ENCODE results near the gene DSEL. TPM values are rescaled to one million over a fixed set of nuclear protein-coding genes. Genes with fewer than 3 reads are reported as not detected.

Gene DSEL
- polyA plus RNA-seq, 6 donors from 2014 or later, result 0.11 to 0.45 (median 0.13) TPM; not detected in 1

- Mint-ChIP-seq H3K36me3 (no peaks in the 10 kb centered on the region), H3K9me3 (no peaks in the 10 kb centered on the region), H3K4me3 (peak overlapping the region; percentile 82 to 97 (median 93)), H3K4me1 (peaks cover 13 to 28% (median 20%) of the 10 kb centered on the region in 3 donors), H3K27ac (peak overlapping the region in 2 of 6 donors; percentile 57 to 80), H3K27me3 (peaks cover 6 to 25% (median 9%) of the 10 kb centered on the region in 3 donors)
- DNase-seq (peak; percentile 58), ATAC-seq (ENCODE audit: low read depth in 2 of 2) (peak; percentile 29 to 36)
Observed at GRCh38 chr18:67515942-67516538, 480 bp downstream of the DSEL start.

- Mint-ChIP-seq H3K27me3 (peaks cover 0 to 19% (median 5%) of the 10 kb centered on the region in 3 donors), H3K36me3 (no peaks in the 10 kb centered on the region), H3K4me3 (peak overlapping the region in 7 of 8 donors; percentile 82 to 97 (median 92)), H3K4me1 (peaks cover 13 to 28% (median 20%) of the 10 kb centered on the region in 3 donors), H3K27ac (peak overlapping the region in 1 of 6 donors; percentile 15), H3K9me3 (no peaks in the 10 kb centered on the region)
- DNase-seq (peak; percentile 5), ATAC-seq (ENCODE audit: low read depth in 2 of 2) (no peak)
Observed at GRCh38 chr18:67514901-67515540, 1.5 kb downstream of the DSEL start.

- H3K9me3 Mint-ChIP-seq, result no peaks in the 10 kb centered on the region
- peaks cover 0 to 13% (median 5%) of the 10 kb centered on the region in 3 donors for H3K27me3 Mint-ChIP-seq
- H3K4me3 Mint-ChIP-seq, result peak overlapping the region in 1 of 8 donors; percentile 82
- no peaks in the 10 kb centered on the region for H3K36me3 Mint-ChIP-seq
- ATAC-seq (ENCODE audit: low read depth in 2 of 2) (no peak), DNase-seq (no peak)
- H3K27ac Mint-ChIP-seq, result no peak overlapping the region
- H3K4me1 Mint-ChIP-seq, result peaks cover 13 to 28% (median 20%) of the 10 kb centered on the region in 3 donors
Observed at GRCh38 chr18:67514465-67514864, 2.1 kb downstream of the DSEL start.

- peak; percentile 4 for DNase-seq
Observed at GRCh38 chr18:67513280-67513679, 3.2 kb downstream of the DSEL start.

GRCh38 chr18:67511840-67512239 is 4.7 kb downstream of the DSEL start:
- ATAC-seq (ENCODE audit: low read depth in 2 of 2), result no peak
- no peak for DNase-seq
- Mint-ChIP-seq H3K27ac (no peak overlapping the region), H3K9me3 (no peaks in the 10 kb centered on the region), H3K36me3 (no peaks in the 10 kb centered on the region), H3K27me3 (peaks cover 0 to 5% (median under 1%) of the 10 kb centered on the region in 3 donors), H3K4me3 (no peak overlapping the region), H3K4me1 (peaks cover 2 to 14% (median 11%) of the 10 kb centered on the region in 3 donors)

More at GRCh38 chr18:67513280-67513679, 3.2 kb downstream of the DSEL start:
- H3K27ac Mint-ChIP-seq, result no peak overlapping the region
- no peak overlapping the region for H3K4me3 Mint-ChIP-seq
- H3K27me3 Mint-ChIP-seq, result peaks cover 0 to 11% (median 5%) of the 10 kb centered on the region in 3 donors
- no peaks in the 10 kb centered on the region for H3K9me3 Mint-ChIP-seq
- H3K36me3 Mint-ChIP-seq, result no peaks in the 10 kb centered on the region
- ATAC-seq (ENCODE audit: low read depth in 2 of 2), result no peak
- peaks cover 13 to 28% (median 20%) of the 10 kb centered on the region in 3 donors for H3K4me1 Mint-ChIP-seq

GRCh38 chr18:67510831-67511230 is 5.7 kb downstream of the DSEL start:
- no peaks in the 10 kb centered on the region for H3K36me3 Mint-ChIP-seq
- H3K4me1 Mint-ChIP-seq, result peaks cover 0 to 8% (median 7%) of the 10 kb centered on the region in 3 donors
- no peak overlapping the region for H3K27ac Mint-ChIP-seq
- ATAC-seq (ENCODE audit: low read depth in 2 of 2) (no peak), DNase-seq (no peak)
- no peaks in the 10 kb centered on the region for H3K9me3 Mint-ChIP-seq
- H3K27me3 Mint-ChIP-seq, result peaks cover 0 to 11% (median 0%) of the 10 kb centered on the region in 3 donors
- H3K4me3 Mint-ChIP-seq, result no peak overlapping the region

- no peaks in the 10 kb centered on the region for H3K9me3 Mint-ChIP-seq
- H3K36me3 Mint-ChIP-seq, result no peaks in the 10 kb centered on the region
- no peak for ATAC-seq (ENCODE audit: low read depth in 2 of 2)
- DNase-seq, result no peak
- no peaks in the 10 kb centered on the region for H3K4me1 Mint-ChIP-seq
- H3K27me3 Mint-ChIP-seq, result peaks cover 0 to 11% (median 0%) of the 10 kb centered on the region in 3 donors
- no peak overlapping the region for H3K27ac Mint-ChIP-seq
- H3K4me3 Mint-ChIP-seq, result no peak overlapping the region
Observed at GRCh38 chr18:67509741-67510391, 6.7 kb downstream of the DSEL start.

GRCh38 chr18:67508146-67508545 is 8.4 kb downstream of the DSEL start:
- Mint-ChIP-seq H3K9me3 (no peaks in the 10 kb centered on the region), H3K27me3 (peaks cover 0 to 11% (median 0%) of the 10 kb centered on the region in 3 donors), H3K4me3 (no peak overlapping the region), H3K36me3 (no peaks in the 10 kb centered on the region), H3K27ac (no peak overlapping the region), H3K4me1 (no peaks in the 10 kb centered on the region)
- ATAC-seq (ENCODE audit: low read depth in 2 of 2) (no peak), DNase-seq (no peak)

- Mint-ChIP-seq H3K4me3 (no peak overlapping the region), H3K4me1 (no peaks in the 10 kb centered on the region), H3K27me3 (peaks cover 0 to 11% (median 0%) of the 10 kb centered on the region in 3 donors), H3K36me3 (no peaks in the 10 kb centered on the region), H3K9me3 (no peaks in the 10 kb centered on the region), H3K27ac (no peak overlapping the region)
- DNase-seq (no peak), ATAC-seq (ENCODE audit: low read depth in 2 of 2) (no peak)
Observed at GRCh38 chr18:67504739-67505138, 11.8 kb downstream of the DSEL start.

- Mint-ChIP-seq H3K4me1 (no peaks in the 10 kb centered on the region), H3K9me3 (peaks cover 0 to 9% (median 0%) of the 10 kb centered on the region in 7 donors), H3K4me3 (no peak overlapping the region), H3K27ac (no peak overlapping the region), H3K36me3 (no peaks in the 10 kb centered on the region), H3K27me3 (peaks cover 0 to 19% (median 11%) of the 10 kb centered on the region in 3 donors)
- DNase-seq (no peak), ATAC-seq (ENCODE audit: low read depth in 2 of 2) (no peak)
Observed at GRCh38 chr18:67500522-67501205, 15.9 kb downstream of the DSEL start.

GRCh38 chr18:67496469-67496868 is 20.1 kb downstream of the DSEL start:
- DNase-seq, result no peak
- Mint-ChIP-seq H3K4me3 (no peak overlapping the region), H3K36me3 (no peaks in the 10 kb centered on the region), H3K4me1 (no peaks in the 10 kb centered on the region), H3K9me3 (peaks cover 0 to 9% (median 0%) of the 10 kb centered on the region in 7 donors), H3K27ac (no peak overlapping the region), H3K27me3 (peaks cover 9 to 28% (median 21%) of the 10 kb centered on the region in 3 donors)
- ATAC-seq (ENCODE audit: low read depth in 2 of 2), result no peak

GRCh38 chr18:67486534-67486933 is 30.0 kb downstream of the DSEL start:
- H3K9me3 Mint-ChIP-seq, result no peaks in the 10 kb centered on the region
- ATAC-seq (ENCODE audit: low read depth in 2 of 2), result no peak
- no peaks in the 10 kb centered on the region for H3K4me1 Mint-ChIP-seq
- no peak overlapping the region for H3K27ac Mint-ChIP-seq
- no peak overlapping the region for H3K4me3 Mint-ChIP-seq
- peaks cover 8 to 21% (median 14%) of the 10 kb centered on the region in 3 donors for H3K27me3 Mint-ChIP-seq
- no peaks in the 10 kb centered on the region for H3K36me3 Mint-ChIP-seq
- DNase-seq, result no peak

GRCh38 chr18:67485655-67486054 is 30.9 kb downstream of the DSEL start:
- Mint-ChIP-seq H3K4me1 (no peaks in the 10 kb centered on the region), H3K27me3 (peaks cover 8 to 21% (median 14%) of the 10 kb centered on the region in 3 donors), H3K9me3 (no peaks in the 10 kb centered on the region), H3K36me3 (no peaks in the 10 kb centered on the region), H3K4me3 (no peak overlapping the region), H3K27ac (no peak overlapping the region)
- ATAC-seq (ENCODE audit: low read depth in 2 of 2), result no peak
- no peak for DNase-seq

Data from naive B cell (primary cell).